ENCODE data around the gene PCK2.

Gene PCK2

GRCh38 chr14:24062216-24062980, 31.7 kb upstream of the PCK2 start:
- DNase-seq, result no peak

- DNase-seq, result no peak
Observed at GRCh38 chr14:24063263-24063836, 30.8 kb upstream of the PCK2 start.

- DNase-seq, result no peak
Observed at GRCh38 chr14:24064091-24064795, 29.9 kb upstream of the PCK2 start.

DNA sequence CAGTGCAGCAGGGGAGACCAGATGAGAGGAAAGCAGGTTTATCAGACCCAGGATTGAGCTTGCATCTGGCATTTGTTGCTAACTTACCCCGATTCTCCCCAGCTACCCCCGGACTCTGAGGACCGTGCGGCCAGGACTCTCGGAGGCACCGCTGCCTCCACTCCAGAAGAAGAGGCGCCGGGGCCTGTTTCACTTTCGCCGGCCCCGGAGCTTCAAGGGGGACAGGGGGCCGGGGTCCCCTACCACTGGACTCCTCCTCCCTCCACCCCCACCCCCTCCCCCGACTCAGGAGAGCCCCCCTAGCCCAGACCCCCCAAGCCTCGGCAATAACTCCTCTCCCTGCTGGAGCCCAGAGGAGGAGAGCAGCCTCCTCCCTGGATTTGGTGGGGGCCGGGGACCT, 29.3 kb upstream of the PCK2 start:
- no peak for DNase-seq

- DNase-seq, result no peak
Observed at GRCh38 chr14:24065408-24065807, 28.7 kb upstream of the PCK2 start.

DNA sequence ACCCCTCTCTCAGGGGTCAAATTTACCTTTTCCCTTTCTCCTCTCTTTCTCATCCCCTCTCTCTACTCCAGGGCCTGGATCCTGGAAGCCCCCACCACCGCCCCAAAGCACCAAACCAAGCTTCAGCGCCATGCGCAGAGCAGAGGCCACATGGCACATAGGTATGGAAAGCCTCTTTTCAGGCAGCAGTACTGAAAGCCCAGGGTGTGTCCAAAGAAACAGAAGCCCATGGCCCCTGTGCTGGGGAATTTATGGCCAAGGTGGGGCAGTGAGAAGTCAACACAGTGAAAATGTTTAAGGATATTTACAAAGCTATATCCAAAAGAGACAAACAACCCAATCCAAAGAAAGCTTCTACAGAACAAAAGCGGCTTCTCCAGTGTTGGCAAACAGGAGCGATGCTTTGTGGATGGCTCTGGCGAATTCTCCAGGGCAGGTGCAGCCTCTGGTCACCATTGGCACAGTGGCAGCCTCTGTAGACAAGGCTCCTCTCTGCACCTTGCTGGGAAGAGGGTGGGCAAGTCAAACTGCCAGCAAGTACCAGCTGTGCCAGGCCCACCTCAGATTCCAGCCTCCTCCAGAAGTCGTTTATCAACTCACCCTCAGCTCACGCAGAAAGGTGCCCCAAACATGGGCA, 27.5 kb upstream of the PCK2 start:
- no peak for DNase-seq

DNA sequence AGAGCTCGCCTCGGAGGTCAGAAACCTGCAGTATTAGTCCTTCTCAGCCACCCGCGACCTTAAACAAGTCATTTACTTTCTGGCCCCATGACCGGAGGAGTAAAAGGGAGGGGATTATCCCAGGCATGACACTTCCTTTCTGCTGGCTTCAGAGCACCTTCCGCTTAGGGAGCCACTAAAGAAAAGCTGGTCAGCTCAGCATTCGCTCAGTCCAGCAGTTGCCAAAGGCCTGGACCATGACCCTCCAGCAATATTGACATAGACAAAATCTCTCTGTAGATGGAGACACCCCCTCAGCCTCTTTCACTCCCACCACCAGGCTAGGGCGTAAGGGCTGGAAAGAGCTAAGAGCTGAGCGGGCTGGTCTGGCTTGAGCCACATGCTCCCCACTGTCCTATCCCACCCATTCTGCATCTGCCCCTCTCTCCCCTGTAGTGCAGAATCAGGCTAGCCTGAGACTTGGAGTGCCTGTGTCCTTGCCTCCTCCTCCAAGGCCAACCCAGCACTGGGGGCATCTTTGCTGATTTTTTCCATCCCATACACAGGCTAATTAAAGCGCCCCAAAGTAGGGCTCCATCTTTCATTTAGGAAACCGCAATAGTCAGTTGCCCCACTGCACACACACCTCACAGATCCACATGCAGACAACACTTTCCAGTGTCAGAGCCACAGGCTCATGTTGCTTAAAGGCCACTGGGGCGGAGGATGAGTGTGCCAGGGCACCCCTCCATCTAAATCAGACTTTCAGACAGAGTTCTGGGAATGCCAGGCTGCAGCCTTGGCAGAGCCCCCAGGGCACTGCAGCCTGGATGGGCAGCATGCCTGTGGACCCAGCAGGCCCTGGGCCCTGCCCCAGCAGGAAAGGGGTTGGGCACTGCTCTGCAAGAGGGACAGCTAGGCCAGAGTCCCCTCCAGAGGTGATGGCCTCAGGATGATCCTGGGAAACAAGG, 26.7 kb upstream of the PCK2 start:
- no peak for DNase-seq

- DNase-seq, result no peak
Observed at GRCh38 chr14:24068711-24069410, 25.2 kb upstream of the PCK2 start.

DNA sequence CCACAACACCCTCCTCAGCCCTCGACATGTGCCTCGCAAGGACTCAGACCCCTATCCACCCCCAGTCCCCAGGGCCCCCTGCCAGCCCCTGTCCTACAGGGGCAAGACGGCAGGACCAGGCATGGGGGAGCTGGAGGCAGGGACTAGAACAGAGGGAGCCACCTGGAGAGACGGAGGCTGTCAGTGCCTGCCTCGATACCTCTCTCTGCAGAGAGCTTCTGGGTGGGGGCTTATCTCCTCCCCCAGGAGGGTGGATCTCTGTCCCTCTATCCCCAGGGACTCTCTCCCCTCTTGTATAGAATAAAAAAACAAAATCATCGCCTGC, 24.7 kb upstream of the PCK2 start:
- DNase-seq, result no peak

DNA sequence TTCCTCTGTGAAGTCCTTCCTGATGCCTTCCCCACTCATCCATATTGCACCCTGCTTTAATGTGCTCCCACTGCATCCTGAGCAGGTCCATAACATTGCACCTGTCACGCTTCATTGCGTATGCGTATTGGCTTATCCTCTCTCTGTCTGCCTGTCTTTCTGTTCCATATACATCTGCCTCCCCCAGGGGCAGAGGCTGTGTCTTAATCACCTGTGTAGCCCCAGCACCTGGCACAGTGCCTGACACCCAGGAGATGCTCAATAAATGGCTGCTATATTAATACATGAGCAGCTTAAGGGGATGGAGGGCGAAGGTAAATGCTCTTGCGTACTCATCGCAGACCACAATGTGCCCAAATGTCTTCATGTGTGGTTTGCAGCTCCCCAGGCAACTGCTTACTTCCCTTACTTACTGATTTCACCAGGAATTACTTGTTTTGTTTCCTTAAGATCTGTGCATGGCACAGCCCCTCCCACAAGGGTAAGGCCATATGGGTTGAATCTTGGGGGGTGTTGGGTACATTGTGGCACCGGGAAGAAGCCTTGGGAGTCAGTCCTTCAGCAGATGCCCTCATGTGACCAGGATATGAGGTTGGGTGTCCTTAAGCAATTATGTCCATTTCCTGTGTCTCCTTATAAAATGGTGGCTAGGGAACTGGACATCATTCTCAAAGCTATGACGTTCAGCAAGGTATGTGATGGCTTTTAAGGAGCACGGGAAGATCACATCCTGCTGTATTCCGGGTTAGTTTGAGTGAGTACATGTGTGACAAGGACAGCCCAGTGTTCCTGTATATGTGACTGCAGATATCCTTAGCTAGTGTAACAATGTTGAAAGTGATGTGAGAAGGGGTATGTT, 23.6 kb upstream of the PCK2 start:
- no peak for DNase-seq

- DNase-seq, result no peak
Observed at GRCh38 chr14:24071144-24071697, 22.9 kb upstream of the PCK2 start, which contains the start of gene CPNE6. CPNE6 (plus strand) TSS chr14:24071562; CDS start chr14:24072937, 1,375 bp downstream.

DNA sequence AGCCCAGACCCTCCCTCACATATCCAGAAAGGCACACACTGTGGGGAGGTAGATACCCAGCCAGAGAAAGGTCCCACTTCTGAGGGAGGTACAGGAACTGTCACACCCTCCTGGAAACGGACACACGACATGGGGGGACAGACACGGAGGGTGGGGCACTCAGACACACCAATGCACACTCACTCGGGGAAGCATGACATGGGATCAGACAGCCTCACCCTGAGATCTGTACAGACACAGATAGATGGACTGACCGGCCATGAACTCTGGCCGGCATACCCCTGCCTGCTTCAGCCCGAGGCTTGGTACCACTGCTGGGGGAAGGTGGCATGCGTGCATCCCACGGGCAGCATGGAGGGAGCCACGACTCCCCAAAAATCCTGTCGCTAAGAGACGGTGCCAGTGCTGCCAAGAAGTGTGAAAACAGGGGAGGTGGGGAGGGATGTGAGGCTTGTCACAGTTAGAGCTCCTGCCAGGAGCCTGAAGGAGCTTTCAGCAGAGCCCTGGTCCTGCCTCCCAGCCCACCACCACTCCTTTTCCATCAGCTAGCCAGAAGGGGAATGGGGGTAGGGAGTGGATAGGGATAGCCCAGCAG, 22.2 kb upstream of the PCK2 start:
- DNase-seq, result no peak

- DNase-seq, result no peak
Observed at GRCh38 chr14:24072436-24072835, 21.7 kb upstream of the PCK2 start.

DNA sequence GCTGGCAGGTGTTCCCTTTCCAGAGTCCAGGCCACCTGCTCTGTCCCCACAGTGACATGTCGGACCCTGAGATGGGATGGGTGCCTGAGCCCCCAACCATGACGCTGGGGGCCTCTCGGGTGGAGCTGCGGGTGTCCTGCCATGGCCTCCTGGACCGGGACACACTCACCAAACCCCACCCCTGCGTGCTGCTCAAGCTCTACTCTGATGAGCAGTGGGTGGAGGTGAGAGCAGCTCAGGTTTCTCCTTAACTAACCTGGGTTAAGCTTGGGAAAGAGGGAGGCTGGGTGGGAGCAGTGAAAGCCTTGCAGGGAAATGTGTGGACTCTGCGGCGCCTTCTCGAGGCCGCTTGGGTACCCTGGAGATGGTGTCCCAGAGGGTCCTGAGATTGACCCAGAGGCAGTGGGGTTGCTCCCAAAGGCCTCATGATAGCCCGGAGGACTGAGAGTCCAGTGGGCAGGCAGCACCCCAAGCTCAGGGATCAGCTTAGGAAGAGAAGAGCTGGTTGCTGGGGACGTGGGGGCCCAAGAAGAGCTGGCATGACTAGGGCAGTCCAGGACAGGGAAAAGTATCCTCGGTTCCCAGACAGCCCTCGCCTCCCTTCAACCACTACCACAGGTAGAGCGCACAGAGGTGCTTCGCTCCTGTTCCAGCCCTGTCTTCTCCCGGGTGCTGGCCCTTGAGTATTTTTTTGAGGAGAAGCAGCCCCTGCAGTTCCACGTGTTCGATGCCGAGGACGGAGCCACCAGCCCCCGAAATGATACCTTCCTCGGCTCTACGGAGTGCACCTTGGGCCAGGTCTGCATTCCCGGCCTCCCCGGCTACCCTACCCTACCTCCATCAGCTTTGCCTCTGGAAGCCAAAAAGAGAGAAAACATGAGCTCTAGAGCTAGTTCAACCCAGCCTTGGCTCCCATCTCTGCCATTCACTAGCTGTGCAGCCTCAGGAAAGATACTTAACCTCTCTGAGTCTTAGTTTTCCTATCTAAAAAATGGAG, 20.9 kb upstream of the PCK2 start:
- DNase-seq, result no peak

DNA sequence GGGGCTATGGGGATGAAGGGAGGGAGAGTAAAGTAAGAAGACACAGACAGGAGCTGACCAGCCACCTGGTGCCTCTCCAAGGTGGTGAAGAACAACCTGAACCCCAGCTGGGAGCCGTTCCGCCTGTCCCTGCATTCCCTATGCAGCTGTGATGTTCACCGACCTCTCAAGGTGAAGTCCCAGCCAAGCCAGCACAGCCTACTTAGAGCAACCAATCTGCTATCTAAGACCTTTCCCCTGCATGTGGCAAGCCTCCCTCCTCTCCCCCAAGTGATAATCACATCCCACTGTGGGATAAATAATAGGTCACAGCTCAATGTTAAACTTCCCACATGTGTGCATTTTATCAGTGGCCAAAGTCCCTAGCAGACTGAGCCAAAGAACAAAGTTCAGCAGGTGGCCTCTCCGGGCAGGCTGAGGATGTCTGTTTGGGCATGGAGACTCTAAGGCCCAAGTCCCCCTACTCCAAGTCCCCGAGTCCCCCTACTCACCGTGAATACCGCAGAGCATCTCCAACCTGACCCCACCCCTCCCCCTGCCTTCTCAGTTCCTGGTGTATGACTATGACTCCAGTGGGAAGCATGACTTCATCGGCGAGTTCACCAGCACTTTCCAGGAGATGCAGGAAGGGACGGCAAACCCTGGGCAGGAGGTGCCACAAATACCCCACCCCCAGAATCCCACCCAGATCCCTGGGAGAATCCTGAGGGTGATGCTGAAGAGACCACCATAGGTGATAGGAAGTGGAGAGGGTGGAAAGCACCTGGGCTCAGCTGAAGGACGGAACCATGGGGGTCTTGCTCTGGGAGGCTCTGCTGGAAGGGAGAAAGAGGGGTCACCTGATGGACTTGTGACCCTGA, 19.3 kb upstream of the PCK2 start:
- DNase-seq, result no peak

DNA sequence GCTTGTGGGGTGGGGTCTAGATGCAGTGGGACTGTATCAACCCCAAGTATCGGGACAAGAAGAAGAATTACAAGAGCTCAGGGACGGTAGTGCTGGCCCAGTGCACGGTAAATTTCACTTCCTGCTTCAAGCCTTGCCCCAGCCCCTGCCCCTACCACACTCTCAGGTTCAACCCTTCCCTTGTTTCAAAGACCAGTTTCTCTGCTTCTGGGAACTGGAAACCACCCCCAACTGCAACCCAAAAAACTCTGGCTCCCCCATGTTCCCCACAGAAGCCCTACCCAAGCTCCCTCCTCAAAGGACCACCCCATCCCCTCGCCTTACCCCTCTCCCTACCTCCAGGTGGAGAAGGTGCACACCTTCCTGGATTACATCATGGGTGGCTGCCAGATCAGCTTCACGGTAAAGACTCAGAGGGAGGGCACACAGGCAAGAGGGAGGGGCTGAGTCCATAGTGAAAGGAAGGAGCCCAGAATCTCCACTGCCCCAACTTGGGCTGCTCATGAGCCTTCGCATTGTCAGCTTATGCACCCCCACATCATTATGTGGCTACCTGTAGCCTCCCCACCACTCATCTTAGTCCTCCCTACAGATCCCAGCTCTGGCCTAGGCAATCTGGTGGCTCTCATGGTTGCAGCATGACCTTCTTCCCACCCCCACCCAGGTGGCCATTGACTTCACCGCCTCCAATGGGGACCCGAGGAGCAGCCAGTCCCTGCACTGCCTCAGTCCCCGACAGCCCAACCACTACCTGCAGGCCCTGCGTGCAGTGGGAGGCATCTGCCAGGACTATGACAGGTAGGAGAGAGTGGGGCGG, 18.4 kb upstream of the PCK2 start:
- DNase-seq, result no peak

DNA sequence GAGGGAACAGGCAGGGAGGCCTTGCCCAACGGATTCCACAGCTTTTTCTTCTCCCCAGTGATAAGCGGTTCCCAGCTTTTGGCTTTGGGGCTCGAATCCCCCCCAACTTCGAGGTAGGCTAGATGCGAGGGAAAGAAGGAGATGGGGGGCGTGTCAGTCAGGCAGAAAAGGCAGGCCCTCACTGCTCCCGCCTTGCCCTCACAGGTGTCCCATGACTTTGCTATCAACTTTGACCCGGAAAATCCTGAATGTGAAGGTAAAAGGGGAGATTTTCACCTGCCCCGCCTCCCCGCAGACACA, 17.9 kb upstream of the PCK2 start:
- DNase-seq, result no peak
